ENCODE results near the gene DTNA. TPM values are rescaled to one million over a fixed set of nuclear protein-coding genes. Genes with fewer than 3 reads are reported as not detected.

The DTNA gene
- total RNA-seq, 2 donors from 2014 or later = 114 to 197 TPM

GRCh38 chr18:34773961-34774766, 64.1 kb downstream of the DTNA start:
- no peaks in the 10 kb centered on the region for H3K27me3 ChIP-seq
- H3K36me3 ChIP-seq = no peaks in the 10 kb centered on the region
- no peak for DNase-seq (ENCODE audit: low spot score)
- no peak overlapping the region for H3K4me3 ChIP-seq
- no peak for TF ChIP-seq CTCF (IDR thresholded peaks at IDR 0.05)
- H3K9me3 ChIP-seq = no peaks in the 10 kb centered on the region
- H3K27ac ChIP-seq = peak overlapping the region; percentile 7 to 74
- peaks cover 0 to 21% of the 10 kb centered on the region in 2 donors for H3K4me1 ChIP-seq

- Histone ChIP-seq H3K27me3 (no peaks in the 10 kb centered on the region), H3K4me3 (no peak overlapping the region), H3K4me1 (peaks cover 0 to 21% of the 10 kb centered on the region in 2 donors), H3K36me3 (no peaks in the 10 kb centered on the region), H3K27ac (peak overlapping the region in 1 of 2 donors; percentile 74), H3K9me3 (no peaks in the 10 kb centered on the region)
- DNase-seq (ENCODE audit: low spot score) = no peak
- no peak for TF ChIP-seq CTCF (IDR thresholded peaks at IDR 0.05)
These were observed 65.4 kb downstream of the DTNA start for GRCh38 chr18:34775461-34775860.

- Histone ChIP-seq H3K27ac (no peak overlapping the region), H3K27me3 (no peaks in the 10 kb centered on the region), H3K36me3 (no peaks in the 10 kb centered on the region), H3K9me3 (no peaks in the 10 kb centered on the region), H3K4me1 (peaks cover 0 to 3% of the 10 kb centered on the region in 2 donors), H3K4me3 (no peak overlapping the region)
- TF ChIP-seq CTCF (IDR thresholded peaks at IDR 0.05) = no peak
- DNase-seq (ENCODE audit: low spot score) = no peak
These were observed 69.0 kb downstream of the DTNA start for GRCh38 chr18:34779112-34779511.

GRCh38 chr18:34780856-34781255, 70.8 kb downstream of the DTNA start:
- no peak for TF ChIP-seq CTCF (IDR thresholded peaks at IDR 0.05)
- Histone ChIP-seq H3K4me3 (no peak overlapping the region), H3K9me3 (no peaks in the 10 kb centered on the region), H3K27ac (no peak overlapping the region), H3K36me3 (no peaks in the 10 kb centered on the region), H3K27me3 (no peaks in the 10 kb centered on the region), H3K4me1 (no peaks in the 10 kb centered on the region)
- DNase-seq (ENCODE audit: low spot score) = no peak

- Histone ChIP-seq H3K9me3 (no peaks in the 10 kb centered on the region), H3K27ac (no peak overlapping the region), H3K4me1 (no peaks in the 10 kb centered on the region), H3K36me3 (no peaks in the 10 kb centered on the region), H3K27me3 (no peaks in the 10 kb centered on the region), H3K4me3 (no peak overlapping the region)
- no peak for TF ChIP-seq CTCF (IDR thresholded peaks at IDR 0.05)
- no peak for DNase-seq (ENCODE audit: low spot score)
These were observed 73.4 kb downstream of the DTNA start for GRCh38 chr18:34783501-34783900.

Data from right atrium auricular region (tissue), 2 donors.